Stimulated activated CD4-positive, alpha-beta T cell treated with anti-CD3 and anti-CD28 coated beads, Interleukin-12 subunit alpha, Interleukin-12 subunit beta, amount 100 ng/mL, for 4 hours (primary cell): ENCODE results near the gene CEACAM8.
"Not testable (repeated sequence)": the region's sequence is repeated elsewhere in the genome, so short reads cannot be mapped to it uniquely, and the experiment has no call there.

Experiments used
- DNase-seq: peaks from one replicate; pipeline ENCODE4 v3.0.0-alpha.2; 2020

Gene CEACAM8

DNA sequence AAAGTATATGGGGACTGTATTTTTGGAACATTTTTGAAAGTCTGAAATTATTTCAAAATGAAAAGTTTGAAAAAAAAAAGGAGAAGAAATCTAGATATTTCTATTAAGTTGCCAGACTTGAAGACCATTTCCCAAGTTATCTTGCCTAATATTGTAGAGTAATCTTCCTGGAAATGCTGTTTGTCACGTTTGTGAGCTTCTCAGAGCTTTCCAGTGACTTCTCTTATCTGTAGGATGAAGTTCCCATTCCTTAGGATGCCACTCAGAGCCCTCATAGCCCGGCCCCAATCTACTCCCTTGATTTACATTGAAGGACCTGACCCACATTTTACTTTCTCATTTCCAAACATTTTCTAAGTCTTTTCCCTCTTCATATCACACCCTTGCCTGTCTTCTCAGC is 23.6 kb downstream of the CEACAM8 start:
- DNase-seq: no peak

DNA sequence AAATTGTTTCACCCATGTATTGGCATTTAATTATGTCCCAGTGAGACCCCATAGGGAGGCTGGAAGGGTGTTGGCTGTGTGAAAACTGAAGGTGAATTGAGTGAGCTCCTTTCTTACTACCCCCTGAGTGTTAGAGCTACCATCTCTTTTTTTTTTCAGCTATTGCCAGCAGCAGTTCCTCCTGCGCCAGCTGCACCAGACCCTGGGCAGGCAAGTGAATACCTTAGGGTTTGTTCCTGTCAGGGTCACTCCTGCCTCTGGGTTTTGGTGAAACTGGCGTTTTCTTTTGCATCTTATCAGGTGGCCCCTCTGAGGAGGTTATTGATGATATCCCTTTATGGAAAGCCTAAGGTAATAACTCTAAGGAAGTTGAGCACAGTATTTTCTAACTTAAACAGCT is 25.5 kb downstream of the CEACAM8 start:
- DNase-seq: no peak

DNA sequence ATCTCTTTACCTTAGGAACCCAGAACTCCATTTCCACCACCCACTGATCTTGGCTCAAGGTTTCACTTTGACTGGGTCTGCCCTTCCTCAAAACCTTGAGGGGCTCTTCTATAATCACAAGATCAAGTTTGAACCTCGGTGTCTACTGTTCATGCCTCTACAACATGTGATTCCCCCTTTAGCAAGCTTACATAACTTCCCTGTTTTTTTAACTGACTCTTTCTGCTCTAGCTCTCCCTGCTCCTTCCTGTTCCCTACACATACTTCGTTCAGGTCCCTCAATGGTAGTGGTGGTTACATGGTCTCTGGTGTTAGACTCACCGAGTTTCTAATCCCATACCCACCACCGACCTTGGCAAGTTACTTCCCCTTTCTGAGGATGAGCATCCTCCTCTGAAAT is 26.7 kb downstream of the CEACAM8 start:
- DNase-seq: no peak

DNA sequence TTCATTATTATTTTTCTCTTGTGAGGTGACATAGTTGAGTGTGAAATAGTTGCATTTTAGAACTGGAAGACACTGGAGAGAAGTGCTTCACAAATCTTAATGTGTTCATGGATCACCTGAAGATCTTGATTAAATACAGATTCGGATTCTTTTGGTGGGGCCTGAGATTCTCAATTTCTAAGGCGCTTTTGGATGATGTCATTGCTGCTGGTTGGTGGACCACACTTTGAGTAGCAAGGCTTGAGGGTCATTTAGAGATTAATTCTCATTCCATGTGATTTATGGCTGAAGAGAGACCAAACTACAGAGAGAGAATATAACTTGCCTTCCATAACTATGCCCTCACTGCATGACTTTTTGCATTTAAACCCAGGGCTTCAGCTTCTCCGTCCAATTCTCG is 27.2 kb downstream of the CEACAM8 start:
- no peak for DNase-seq

DNA sequence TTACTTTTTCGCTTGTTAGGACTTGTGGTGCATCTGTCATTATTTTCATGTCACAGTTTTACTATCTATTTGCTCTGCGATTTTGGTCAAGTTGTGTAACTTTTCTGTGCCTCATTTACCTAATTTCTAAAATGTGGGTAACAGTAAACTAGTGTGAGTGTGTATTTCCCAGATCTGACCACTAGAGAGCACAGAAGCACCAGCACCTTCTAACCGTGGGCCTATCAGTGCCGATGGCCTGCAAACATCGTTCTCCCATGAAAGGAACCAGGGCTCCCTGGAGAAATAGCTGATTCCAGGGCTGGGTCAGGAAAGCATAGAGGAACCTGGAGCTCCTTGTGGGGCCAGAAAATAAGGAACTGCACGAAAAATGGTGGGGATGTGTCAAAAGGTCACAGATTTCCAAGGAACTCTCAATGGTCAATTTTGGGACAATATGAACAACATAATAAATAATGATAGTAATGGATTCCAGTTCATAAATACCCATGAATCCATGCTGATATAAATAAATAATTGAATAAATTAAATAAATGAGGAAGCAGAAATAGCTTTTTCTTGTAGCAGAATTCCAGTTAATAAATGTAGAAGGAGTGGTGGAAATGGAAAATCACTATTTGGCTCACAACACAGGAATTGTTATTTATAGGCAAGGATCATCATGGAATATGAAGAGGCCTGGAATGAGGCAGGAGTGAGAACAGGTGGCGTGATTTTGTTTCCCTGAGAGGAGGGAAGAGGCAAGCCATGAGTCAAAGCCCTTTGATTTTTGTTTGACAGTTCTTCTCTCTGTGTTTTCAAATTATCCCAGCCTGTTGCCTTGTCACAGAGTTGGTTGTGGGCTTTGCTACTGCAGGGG is 31.1 kb downstream of the CEACAM8 start:
- no peak for DNase-seq

DNA sequence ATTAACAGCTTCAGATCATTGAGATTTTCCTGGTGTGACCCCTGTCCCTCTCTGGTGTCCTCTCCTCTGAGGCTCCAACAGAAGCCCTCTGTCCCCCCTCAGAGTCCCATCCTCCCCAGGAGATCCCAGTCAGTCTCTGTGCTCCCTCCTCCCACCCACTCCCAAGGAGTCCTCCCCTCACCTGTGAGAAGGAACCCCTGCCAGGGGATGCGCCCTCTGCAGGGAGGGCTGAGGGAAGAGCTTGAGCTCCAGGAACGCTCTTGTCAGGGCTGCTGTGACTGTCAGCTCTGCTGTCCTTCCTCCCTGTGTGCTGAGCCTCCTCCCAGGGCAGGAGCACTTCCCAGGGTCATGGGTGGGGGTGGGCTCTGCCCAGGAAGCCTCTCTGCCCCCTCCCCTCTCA is 33.2 kb downstream of the CEACAM8 start:
- DNase-seq: no peak

DNA sequence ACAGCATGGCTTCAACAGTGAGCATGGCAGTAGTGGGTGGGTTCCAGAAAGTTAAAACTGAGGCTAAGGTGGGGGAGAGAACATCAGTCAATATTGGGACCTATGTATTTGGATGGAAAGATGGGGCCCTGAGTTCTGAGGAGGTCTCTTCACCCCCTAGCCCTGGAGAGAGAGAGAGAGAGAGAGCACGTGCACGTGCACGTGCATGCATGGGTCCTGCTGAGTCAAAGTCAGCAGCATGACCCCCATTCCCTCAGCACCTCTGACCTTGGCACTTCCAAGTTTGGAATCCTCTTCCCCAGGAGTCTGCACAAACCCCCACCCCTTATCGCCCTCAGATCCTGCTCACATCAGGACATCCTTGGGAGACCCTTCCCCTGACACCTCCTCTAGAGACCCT is 34.0 kb downstream of the CEACAM8 start:
- DNase-seq: no peak

DNA sequence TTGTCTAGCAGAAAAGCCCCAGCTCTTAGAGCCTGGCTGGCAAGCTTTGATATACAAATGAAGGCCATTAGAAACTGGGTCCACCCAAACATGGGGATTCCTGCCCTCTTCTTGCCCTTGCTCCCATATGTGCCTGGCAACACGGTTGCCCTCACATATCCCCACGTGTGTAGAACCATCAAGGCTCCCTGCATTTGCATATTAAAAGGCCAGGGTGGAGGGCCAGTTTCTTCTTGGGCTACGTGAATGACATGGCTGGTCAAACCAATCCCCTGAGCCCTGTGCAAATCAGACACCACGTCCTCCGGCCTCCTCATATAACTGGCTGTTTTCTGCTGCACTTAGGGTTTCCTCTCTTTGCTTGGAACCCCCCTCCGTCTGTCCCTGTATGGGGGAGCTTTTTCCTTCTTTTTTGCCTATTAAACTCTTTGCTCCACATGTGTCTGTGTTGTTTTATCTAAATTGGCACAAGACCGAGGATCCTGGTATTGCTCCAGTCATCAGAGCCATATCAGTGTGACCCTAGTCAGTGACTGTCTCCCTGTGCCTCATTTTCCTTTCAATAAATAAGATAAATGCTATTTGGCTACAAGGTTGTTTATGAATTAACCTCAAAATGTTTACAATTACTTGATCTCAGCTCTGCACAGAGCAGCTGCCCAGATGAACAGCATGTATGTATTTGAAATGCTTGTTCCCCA is 36.1 kb downstream of the CEACAM8 start:
- DNase-seq: no peak

DNA sequence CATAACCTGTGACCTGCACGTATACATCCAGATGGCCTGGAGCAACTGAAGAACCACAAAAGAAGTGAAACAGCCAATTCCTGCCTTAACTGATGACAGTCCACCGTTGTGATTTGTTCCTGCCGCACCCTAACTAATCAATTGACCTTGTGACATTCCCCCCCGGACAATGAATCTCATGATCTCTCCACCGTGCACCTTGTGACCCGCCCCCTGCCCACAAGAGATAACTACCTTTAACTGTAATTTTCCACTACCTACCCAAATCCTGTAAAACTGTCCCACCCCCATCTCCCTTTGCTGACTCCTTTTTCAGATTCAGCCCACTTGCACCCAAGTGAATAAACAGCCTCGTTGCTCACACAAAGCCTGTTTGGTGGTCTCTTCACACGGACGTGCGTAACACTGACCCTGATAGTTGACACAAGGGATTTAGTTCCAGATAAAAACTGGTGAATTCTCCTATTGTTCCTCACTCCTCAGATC is 37.3 kb downstream of the CEACAM8 start:
- DNase-seq: not testable (repeated sequence)

DNA sequence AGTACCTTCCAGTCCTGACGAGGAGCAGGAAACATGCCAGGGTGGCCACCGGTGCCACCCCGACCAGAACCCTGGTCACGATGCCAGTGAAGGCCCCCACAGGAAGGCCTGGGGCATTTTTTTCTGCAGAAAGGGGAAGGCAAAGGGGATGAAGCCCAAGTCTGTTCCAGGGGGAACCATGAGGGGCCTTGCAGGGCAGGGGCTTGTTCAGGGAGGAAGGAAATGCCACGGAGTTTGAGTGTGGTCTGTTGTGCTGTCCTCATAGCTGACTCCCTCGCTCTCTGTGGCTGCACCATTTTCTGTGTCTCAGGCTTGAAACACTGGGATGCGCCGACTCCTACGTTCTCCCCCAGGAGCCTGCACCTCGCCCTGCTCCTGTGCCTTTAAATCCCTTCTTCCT is 38.9 kb downstream of the CEACAM8 start:
- DNase-seq: no peak

DNA sequence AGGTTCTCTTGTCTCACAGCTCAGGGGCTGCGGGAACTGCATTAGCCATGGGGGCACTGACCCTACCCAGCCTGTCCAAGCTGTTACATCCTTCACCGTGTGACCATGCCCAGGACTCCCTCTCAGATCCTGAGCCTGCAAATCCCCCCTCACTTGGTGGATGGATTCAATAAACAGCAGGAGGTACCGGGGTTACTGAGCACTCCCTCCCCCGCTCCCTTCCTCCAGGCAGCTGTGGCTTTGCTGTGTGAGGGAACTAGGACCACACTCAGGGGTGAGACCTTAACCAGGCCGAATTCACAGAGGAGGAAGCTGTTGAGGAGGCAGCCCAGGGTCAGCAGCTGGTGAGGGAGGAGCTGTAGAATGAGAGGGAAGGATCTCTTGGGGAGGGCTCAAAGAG is 39.4 kb downstream of the CEACAM8 start:
- DNase-seq: no peak

DNA sequence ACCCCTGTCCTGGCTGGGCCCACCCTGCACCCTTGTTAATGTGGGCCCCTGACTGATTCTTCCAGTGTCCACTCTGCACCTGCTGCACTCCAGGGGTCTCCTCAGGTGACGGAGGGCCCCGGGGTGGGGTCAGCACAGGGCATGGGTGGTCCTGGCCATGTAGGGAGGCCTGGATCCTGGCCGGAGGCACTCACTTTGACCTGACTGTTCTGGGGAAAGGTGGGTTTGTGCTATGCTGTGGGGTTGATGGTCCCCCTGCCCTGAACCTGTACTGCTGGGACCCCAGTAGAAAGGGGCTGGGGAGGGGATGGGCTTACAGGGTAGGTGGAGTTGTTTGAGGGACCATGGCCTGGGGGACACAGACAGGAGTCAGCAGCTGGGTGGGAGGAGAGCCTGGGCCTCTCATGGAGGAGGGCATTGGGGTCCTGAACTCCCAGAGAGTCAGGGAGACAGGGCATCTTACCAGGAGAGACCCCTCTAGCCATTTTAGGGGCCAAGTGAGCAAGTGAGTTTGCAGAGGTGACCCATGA is 40.6 kb downstream of the CEACAM8 start:
- DNase-seq: no peak

DNA sequence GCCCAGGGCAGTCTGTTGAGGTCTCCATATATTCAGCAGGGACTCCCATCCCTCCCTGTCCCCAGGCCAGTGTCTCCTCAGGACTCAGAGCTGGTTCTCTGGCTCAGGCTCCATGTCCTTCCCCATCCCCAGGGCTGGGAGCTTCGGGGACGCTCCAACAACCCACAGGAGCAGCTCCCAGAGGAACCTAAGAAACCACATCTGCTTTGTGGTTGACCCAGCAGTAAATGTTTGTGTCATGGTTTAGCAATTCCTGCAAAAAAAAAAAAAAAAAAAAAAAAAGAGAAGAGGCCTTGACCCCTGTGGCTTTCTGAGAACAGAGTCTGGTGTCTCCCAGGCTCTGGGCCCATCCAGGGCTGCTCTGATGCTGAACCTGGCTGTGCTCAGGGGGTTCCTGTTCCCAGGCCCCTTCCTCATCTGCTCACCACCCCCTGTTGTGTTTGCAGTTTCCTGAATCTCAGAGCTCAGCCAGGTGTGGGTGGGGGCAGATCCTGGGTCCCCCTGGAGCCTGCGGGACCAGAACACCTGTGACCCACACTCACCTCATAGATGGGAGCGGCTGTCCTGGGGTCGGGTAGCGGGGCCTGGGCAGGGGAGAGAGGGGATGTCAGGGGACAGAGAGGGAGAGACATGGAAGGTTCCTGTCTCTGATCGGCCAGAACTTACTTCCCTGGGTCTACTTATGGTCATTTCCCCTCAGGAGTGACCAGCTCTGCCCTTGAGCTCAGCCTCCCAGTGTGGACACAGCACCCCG is 41.3 kb downstream of the CEACAM8 start:
- DNase-seq: no peak

DNA sequence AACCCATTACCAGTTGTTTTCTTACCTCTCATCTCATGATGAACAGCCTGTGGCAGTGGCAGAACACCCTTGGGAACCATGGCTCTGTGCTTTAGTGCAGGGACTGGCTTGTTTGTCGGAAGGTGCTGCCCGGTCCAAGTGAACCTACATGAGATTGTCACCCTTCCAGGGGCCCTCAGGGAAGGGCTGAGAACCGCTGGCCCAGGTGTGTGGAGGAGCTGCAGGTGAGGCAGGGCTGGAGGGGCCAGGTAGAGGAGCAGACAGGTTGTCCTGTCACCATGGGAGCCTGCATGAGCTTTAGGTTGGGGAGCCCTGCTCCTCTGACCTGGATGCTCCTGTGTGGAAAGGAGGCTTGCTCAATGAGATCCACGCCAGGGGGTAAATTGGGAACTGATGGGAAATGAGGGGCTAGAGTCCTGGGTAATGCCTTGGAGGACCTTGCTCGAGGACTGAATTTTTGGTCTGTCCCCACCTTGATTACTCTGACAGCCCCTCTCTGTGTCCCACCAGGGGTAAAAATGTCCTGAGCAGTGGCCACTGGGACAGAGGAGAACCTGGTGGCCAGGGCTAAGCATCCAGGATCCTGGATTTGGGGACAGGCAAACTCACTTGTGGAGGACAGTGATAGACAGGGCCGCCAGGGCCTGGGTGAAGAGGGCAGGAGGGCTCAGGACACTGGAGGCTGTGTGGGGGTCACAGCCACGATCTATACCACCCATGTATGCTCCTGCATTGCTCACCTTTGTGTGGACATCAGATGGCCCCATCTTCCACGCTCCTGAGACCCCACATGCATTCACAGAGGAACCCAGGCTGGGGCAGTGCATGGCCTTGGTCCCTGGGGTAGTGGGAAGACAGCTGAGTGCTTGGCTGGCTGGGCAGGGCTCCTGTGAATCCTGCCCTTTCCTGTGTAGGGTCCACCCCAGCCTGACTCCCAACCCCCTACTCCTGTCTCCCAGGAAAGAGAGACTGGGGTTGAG is 42.3 kb downstream of the CEACAM8 start:
- DNase-seq: no peak

DNA sequence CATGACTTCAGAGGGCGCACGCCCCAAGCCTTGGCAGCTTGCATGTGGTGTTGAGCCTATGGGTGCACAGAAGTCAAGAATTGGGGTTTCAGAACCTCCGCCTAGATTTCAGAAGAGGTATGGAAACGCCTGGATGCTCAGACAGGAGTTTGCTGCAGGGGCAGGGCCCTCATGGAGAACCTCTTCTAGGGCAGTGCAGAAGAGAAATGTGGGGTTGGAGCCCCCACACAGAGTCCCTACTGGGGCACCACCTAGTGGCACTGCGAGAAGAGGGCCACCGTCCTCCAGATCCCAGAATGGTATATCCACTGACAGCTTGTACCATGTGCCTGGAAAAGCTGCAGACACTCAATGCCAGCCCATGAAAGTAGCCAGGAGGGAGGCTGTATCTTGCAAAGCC is 44.2 kb downstream of the CEACAM8 start:
- DNase-seq: not testable (repeated sequence)

DNA sequence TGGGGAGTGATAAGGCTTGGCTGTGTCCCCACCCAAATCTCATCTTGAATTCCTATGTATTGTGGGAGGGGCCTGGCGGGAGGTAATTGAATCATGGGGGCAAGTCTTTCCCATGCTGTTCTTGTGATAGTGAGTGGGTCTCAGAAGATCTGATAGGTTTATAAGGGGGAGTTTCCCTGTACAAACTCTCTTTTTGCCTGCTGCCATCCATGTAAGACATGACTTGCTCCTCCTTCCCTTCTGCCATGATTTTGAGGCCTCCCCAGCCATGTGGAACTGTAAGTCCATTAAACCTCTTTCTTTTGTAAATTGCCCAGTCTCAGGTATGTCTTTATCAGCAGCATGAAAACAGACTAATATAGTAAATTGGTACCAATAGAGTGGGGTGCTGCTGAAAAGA is 45.7 kb downstream of the CEACAM8 start:
- DNase-seq: not testable (repeated sequence)

DNA sequence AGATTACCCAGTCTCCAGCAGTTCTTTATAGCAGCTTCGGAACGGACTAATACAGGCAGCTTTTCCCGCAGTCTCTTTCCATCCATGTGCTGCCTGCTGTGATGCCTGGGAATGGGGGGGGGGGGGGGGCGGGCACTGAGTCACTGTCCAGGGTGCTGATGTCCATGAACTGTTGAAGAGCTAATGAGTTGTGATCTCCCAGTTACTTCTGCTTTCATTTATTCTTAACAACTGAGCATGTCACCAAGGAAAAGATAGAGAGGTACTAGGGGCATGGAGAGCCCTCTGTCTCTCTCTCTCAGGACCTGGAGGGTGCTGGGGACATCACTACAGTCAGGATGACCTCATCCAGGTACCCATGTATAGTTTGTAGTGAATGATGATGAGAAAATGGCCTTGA is 46.2 kb downstream of the CEACAM8 start:
- no peak for DNase-seq

DNA sequence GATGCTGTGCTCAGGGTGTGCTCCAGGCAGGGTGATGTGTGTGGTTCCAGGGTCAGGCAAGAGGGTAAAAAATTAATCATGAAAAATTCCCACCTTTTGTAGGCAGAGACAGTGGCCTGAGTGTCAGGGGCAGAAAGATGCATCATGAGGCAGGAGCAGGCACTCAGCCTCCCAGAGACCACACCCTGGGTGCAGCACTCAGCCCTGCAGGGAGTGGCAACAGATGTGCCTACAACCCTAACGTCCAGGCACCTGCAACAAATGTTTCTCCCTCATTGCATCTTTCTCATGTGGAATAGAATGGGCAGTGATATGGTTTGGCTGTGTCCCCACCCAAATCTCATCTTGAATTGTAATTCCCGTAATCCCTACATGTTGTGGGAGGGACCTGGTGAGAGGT is 46.8 kb downstream of the CEACAM8 start:
- DNase-seq: no peak

DNA sequence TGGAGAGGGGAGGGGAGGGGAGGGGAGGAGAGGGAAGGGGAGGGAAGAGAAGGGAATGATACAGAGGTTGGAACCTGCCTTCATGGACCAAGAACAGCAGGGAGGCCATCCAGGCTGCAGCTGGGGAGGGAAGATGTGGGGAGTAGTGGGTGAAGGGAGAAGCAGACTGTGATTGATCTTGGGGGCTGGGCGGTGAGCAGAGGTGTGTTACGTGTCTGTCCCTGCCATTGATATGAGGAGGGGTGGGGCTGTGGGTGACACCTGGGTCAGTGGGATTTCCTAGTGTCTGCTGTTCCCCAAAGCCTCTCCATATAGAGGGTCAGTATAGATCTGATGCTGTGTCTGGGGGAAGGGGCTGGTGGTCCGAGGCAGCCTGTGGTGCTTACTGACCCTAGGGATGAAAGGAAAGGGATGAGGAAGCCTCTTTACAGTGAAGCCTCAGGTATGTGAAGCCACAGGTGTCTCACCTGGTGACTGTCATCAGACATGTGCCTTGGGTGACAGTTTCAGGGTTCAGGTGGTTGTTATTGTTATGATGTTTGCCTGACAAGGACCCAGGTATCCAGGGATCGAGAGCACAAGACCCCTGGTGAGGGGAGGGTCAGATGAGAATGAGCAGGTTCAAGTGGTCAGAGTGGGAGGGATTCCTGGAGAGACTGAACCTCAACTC is 47.8 kb downstream of the CEACAM8 start:
- no peak for DNase-seq

DNA sequence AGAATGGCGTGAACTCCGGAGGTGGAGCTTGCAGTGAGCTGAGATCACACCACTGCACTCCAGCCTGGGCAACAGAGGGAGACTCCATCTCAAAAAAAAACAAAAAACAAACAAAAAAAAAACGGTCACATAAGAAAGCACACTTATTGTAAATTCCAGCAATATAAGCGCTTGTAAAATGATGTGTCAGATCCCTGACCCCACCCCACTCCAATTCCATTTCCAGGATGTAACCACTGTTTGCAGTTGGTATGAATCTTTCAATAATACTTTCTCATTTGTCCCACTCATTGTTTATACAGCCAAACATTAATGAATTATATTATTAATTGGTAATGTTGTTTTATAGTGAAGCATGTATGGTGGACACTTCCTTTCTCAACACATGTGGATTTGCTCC is 50.6 kb downstream of the CEACAM8 start:
- no peak for DNase-seq

DNA sequence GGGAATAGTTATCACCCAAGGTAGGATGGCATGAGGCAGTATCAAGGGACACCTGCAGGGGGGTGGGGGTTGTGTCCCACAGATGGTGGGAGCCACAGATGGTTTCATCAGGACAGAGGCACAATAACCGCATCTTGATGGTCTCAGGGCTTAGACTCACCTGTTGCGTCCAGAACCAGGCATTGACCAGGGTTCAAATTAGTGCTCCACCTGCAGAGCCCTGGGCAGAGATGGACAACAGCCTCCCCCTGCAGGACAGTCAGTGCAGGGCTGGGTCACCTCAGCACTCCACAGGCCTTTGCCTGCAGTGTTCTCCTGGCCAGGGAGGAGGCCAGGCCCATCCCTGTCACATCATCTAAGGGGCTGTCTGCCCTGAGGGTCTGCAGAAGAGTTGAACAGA is 51.9 kb downstream of the CEACAM8 start:
- no peak for DNase-seq
